H1 (cell line): ENCODE results near the gene HOGA1. TPM values are rescaled to one million over a fixed set of nuclear protein-coding genes. Genes with fewer than 3 reads are reported as not detected.

Experiments
- CTCF ChIA-PET: fragments of 300-600 bp; sonication (Branson Sonifier 250); formaldehyde crosslinking; loops from one replicate; lab custom pipeline; 2021; ENCODE audit not compliant: partially characterized antibody; lab: Charles Lee
- POLR2A ChIA-PET: fragments of 300-600 bp; sonication (Branson Sonifier 250); formaldehyde crosslinking; loops from one replicate; lab custom pipeline; 2021; ENCODE audit warnings: inconsistent platforms; ENCODE audit not compliant: partially characterized antibody; lab: Charles Lee
- DNase-seq, 2 experiments: peaks; one replicate each; pipeline versions ENCODE4 v3.0.0 to v3.0.0-alpha.2; 2010 to 2022; ENCODE audit warnings: low spot score in 2 of 2, low read depth in 1 of 2, mixed read lengths in 1 of 2
- FAIRE-seq: peaks from 2 replicates; lab custom pipeline; 2011; peaks lifted over from hg19 to GRCh38; lab: Jason Lieb, UNC
- H2AFZ ChIP-seq: 2 replicates; pipeline ENCODE4 v1.8.1; 2012; ENCODE audit warnings: low read length, inconsistent platforms
- H2AK5ac ChIP-seq: 2 replicates; pipeline ENCODE4 v1.6.1; 2013; ENCODE audit warnings: low read depth, low read length
- H2BK120ac ChIP-seq: replicated peaks from 2 replicates; pipeline ENCODE3; 2013; ENCODE audit warnings: low read depth, low read length, inconsistent platforms
- H2BK12ac ChIP-seq: 2 replicates; pipeline ENCODE4 v1.6.1; 2013; ENCODE audit warnings: low read depth, low read length
- H2BK15ac ChIP-seq: 2 replicates; pipeline ENCODE4 v1.6.1; 2013; ENCODE audit warnings: low read length
- H2BK20ac ChIP-seq: 2 replicates; pipeline ENCODE4 v1.6.1; 2013; ENCODE audit warnings: low read length
- H2BK5ac ChIP-seq: 2 replicates; pipeline ENCODE4 v1.6.1; 2013; ENCODE audit warnings: low read depth, low read length
- H3K14ac ChIP-seq: 2 replicates; pipeline ENCODE4 v1.6.1; 2013; ENCODE audit warnings: inconsistent platforms; ENCODE audit not compliant: insufficient read length
- H3K18ac ChIP-seq: 2 replicates; pipeline ENCODE4 v1.6.1; 2013; ENCODE audit warnings: low read length; ENCODE audit errors: extremely low read depth
- H3K23ac ChIP-seq: 2 replicates; pipeline ENCODE4 v1.6.1; 2013; ENCODE audit warnings: inconsistent platforms; ENCODE audit not compliant: insufficient read length
- H3K23me2 ChIP-seq: 2 replicates; pipeline ENCODE4 v1.6.1; 2013; ENCODE audit warnings: low read depth, low read length
- H3K27ac ChIP-seq: 2 replicates; pipeline ENCODE4 v1.6.1; 2011; ENCODE audit warnings: low read depth, low read length, inconsistent platforms
- H3K27me3 ChIP-seq, 4 experiments: replicated peaks in 1 of 4; 1 replicate in 1 of 4; 2 replicates in 3 of 4; pipeline versions ENCODE4 v1.6.1 to v1.8.1; 2011 to 2013; ENCODE audit warnings: low read length in 3 of 4, mild to moderate bottlenecking in 3 of 4, inconsistent platforms in 2 of 4, mixed read lengths in 2 of 4, moderate library complexity in 1 of 4; ENCODE audit not compliant: control insufficient read depth in 3 of 4, insufficient read depth in 3 of 4; ENCODE audit errors: extremely low read depth in 1 of 4
- H3K36me3 ChIP-seq, 4 experiments: 2 replicates each; pipeline versions ENCODE4 v1.6.1 to v1.8.1; 2011 to 2013; ENCODE audit warnings: mild to moderate bottlenecking in 4 of 4, low read length in 3 of 4, moderate library complexity in 2 of 4, control low read depth in 1 of 4, inconsistent platforms in 1 of 4; ENCODE audit not compliant: insufficient read depth in 4 of 4, control insufficient read depth in 2 of 4
- H3K4ac ChIP-seq: replicated peaks from 2 replicates; pipeline ENCODE3; 2013; ENCODE audit warnings: low read length, low read depth, mixed read lengths, inconsistent platforms; ENCODE audit not compliant: insufficient read length
- H3K4me1 ChIP-seq, 4 experiments: replicated peaks in 1 of 4; 1 replicate in 1 of 4; 2 replicates in 3 of 4; pipeline versions ENCODE4 v1.6.1 to v1.8.1; 2011 to 2013; ENCODE audit warnings: low read length in 3 of 4, inconsistent platforms in 2 of 4, mixed read lengths in 1 of 4; ENCODE audit not compliant: insufficient read depth in 4 of 4, control insufficient read depth in 3 of 4
- H3K4me2 ChIP-seq, 2 experiments: 2 replicates each; pipeline versions ENCODE4 v1.6.1 to v1.8.1; 2011 to 2013; ENCODE audit warnings: low read depth in 2 of 2, low read length in 2 of 2, control low read depth in 1 of 2, inconsistent platforms in 1 of 2, mild to moderate bottlenecking in 1 of 2; ENCODE audit not compliant: insufficient read depth in 1 of 2
- H3K4me3 ChIP-seq, 4 experiments: fragments of 200-600, 300-600 bp in 1 of 4; sonication (generic), shearing (Covaris generic), sonication (Bioruptor Twin) in 1 of 4; 2 replicates each; pipeline versions ENCODE4 v1.5.1 to v1.8.1; 2011 to 2016; ENCODE audit warnings: low read length in 4 of 4, low read depth in 3 of 4, control low read depth in 2 of 4, inconsistent platforms in 2 of 4, mild to moderate bottlenecking in 2 of 4, mixed read lengths in 1 of 4, moderate library complexity in 1 of 4; ENCODE audit not compliant: insufficient read depth in 2 of 4; ENCODE audit errors: extremely low read depth in 1 of 4
- H3K56ac ChIP-seq: replicated peaks from 2 replicates; pipeline ENCODE3; 2013; ENCODE audit warnings: low read depth, mild to moderate bottlenecking, mixed read lengths, low read length, inconsistent platforms; ENCODE audit not compliant: insufficient read length
- H3K79me1 ChIP-seq: 2 replicates; pipeline ENCODE4 v1.6.1; 2013; ENCODE audit warnings: low read depth, low read length, control low read depth
- H3K79me2 ChIP-seq, 2 experiments: 2 replicates each; pipeline versions ENCODE4 v1.6.1 to v1.8.1; 2012 to 2013; ENCODE audit warnings: low read length in 2 of 2, mild to moderate bottlenecking in 2 of 2, inconsistent platforms in 1 of 2; ENCODE audit not compliant: insufficient read depth in 2 of 2, control insufficient read depth in 1 of 2
- H3K9ac ChIP-seq, 4 experiments: replicated peaks in 1 of 4; 1 replicate in 1 of 4; 2 replicates in 3 of 4; pipeline versions ENCODE4 v1.6.1 to v1.8.1; 2011 to 2013; ENCODE audit warnings: low read depth in 3 of 4, low read length in 3 of 4, control low read depth in 2 of 4, mild to moderate bottlenecking in 2 of 4, moderate library complexity in 2 of 4, inconsistent platforms in 1 of 4; ENCODE audit errors: extremely low read depth in 1 of 4
- H3K9me3 ChIP-seq, 2 experiments: 2 replicates each; pipeline versions ENCODE4 v1.6.1 to v1.8.1; 2012 to 2013; ENCODE audit warnings: mild to moderate bottlenecking in 2 of 2, moderate library complexity in 2 of 2, control low read depth in 1 of 2, inconsistent platforms in 1 of 2, low read depth in 1 of 2, low read length in 1 of 2, mixed read lengths in 1 of 2; ENCODE audit not compliant: insufficient read depth in 2 of 2
- H4K20me1 ChIP-seq, 2 experiments: replicated peaks in 1 of 2; 2 replicates each; pipeline versions ENCODE3 to v1.8.1; 2011 to 2013; ENCODE audit warnings: inconsistent platforms in 2 of 2, low read length in 2 of 2, mild to moderate bottlenecking in 1 of 2; ENCODE audit not compliant: insufficient read depth in 2 of 2, control insufficient read depth in 1 of 2
- H4K5ac ChIP-seq: 2 replicates; pipeline ENCODE4 v1.6.1; 2013; ENCODE audit warnings: low read length, low read depth, mixed read lengths, inconsistent platforms; ENCODE audit not compliant: insufficient read length
- H4K8ac ChIP-seq: 2 replicates; pipeline ENCODE4 v1.8.0; 2013; ENCODE audit warnings: mild to moderate bottlenecking, moderate library complexity, low read length, inconsistent platforms; ENCODE audit not compliant: insufficient read depth; ENCODE audit errors: extremely low read depth
- H4K91ac ChIP-seq: replicated peaks from 2 replicates; pipeline ENCODE3; 2013; ENCODE audit warnings: low read length, mixed read lengths, inconsistent platforms; ENCODE audit not compliant: insufficient read length
- ASH2L ChIP-seq: fragments of 200-600, 300-600 bp; sonication (generic); IDR thresholded peaks from one replicate; pipeline ENCODE4 v1.7.1; 2017; ENCODE audit warnings: low read length
- CBX8 ChIP-seq: fragments of 300-800, 300-1000 bp; sonication (generic); IDR thresholded peaks from 2 replicates; pipeline ENCODE4 v1.7.1; 2016; ENCODE audit warnings: low read depth, low read length, borderline replicate concordance
- CHD1 ChIP-seq: IDR thresholded peaks from 2 replicates; pipeline ENCODE4 v1.6.1; 2012; ENCODE audit warnings: low read depth, low read length, improper control_type of control experiment
- CTBP2 ChIP-seq: IDR thresholded peaks from 2 replicates; pipeline ENCODE4 v1.7.0; 2011; ENCODE audit warnings: borderline replicate concordance, mild to moderate bottlenecking, moderate library complexity, mixed read lengths, low read length; ENCODE audit not compliant: insufficient read depth, insufficient read length
- GABPA ChIP-seq: IDR thresholded peaks from 2 replicates; pipeline ENCODE4 v1.6.1; 2011; ENCODE audit warnings: mild to moderate bottlenecking, low read length, moderate library complexity, borderline replicate concordance; ENCODE audit not compliant: insufficient read depth
- HDAC6 ChIP-seq: IDR thresholded peaks from one replicate; pipeline ENCODE4 v1.7.1; 2012; ENCODE audit warnings: low read depth, mild to moderate bottlenecking, inconsistent platforms, low read length, moderate library complexity
- MAFK ChIP-seq: IDR thresholded peaks from 2 replicates; pipeline ENCODE4 v1.6.1; 2012; ENCODE audit warnings: low read depth, mild to moderate bottlenecking, improper control_type of control experiment, low read length
- MAX ChIP-seq: IDR thresholded peaks from 2 replicates; pipeline ENCODE4 v1.6.1; 2012; ENCODE audit warnings: inconsistent platforms
- NANOG ChIP-seq: IDR thresholded peaks from 2 replicates; pipeline ENCODE4 v1.6.1; 2011; ENCODE audit warnings: low read length, low read depth, mild to moderate bottlenecking, inconsistent platforms; ENCODE audit not compliant: insufficient read depth, poor library complexity, severe bottlenecking
- NRF1 ChIP-seq: IDR thresholded peaks from 2 replicates; pipeline ENCODE4 v1.6.1; 2011; ENCODE audit warnings: mild to moderate bottlenecking, low read depth, low read length, improper control_type of control experiment
- SUZ12 ChIP-seq: fragments of 200-600 bp; sonication (generic); IDR thresholded peaks from 2 replicates; pipeline ENCODE4 v1.6.1; 2012; ENCODE audit warnings: mild to moderate bottlenecking, inconsistent platforms, low read length, moderate library complexity, mixed read lengths
- ZNF274 ChIP-seq: IDR thresholded peaks from 2 replicates; pipeline ENCODE4 v1.7.0; 2012; ENCODE audit warnings: low read length, borderline replicate concordance; ENCODE audit errors: extremely low read depth
- WGBS, 2 experiments: shearing (Covaris generic) in 1 of 2; methylation state at CpG; one replicate each; pipeline versions ENCODE4 v1.1.6 to v1.1.7; 2013 to 2015; ENCODE audit warnings: low lambda C conversion rate in 2 of 2, mixed read lengths in 2 of 2, inconsistent platforms in 1 of 2, low coverage in 1 of 2, missing lambda C conversion rate in 1 of 2; ENCODE audit not compliant: insufficient replicate concordance in 2 of 2, insufficient coverage in 1 of 2, insufficient read length in 1 of 2; ENCODE audit errors: extremely low coverage in 1 of 2, missing lambda C conversion rate in 1 of 2; 5-methylcytosine and 5-hydroxymethylcytosine counted together
- polyA plus RNA-seq, 7 experiments: library from polyadenylated mRNA; depleted of rRNA in 3 of 7; stranded (reverse) in 5 of 7; unstranded in 2 of 7; fragments of >200 nt in 5 of 7; fragments of 200-250 nt in 2 of 7; gene quantifications; 1 replicate in 5 of 7; 2 replicates in 1 of 7; 4 replicates in 1 of 7; pipeline versions ENCODE4 v1.2.1 to v1.2.3, GENCODE V29; 2011 to 2013; ENCODE audit warnings: missing spikeins in 2 of 7, mixed read lengths in 2 of 7
- total RNA-seq: library from RNA; stranded (reverse); fragmentation: NEBNext Ultra II Directional; extraction: Animal tissue kit (Norgen Biotek cat#: 25700); gene quantifications from 2 replicates; pipeline ENCODE4 v1.2.1, GENCODE V29; 2021

The HOGA1 gene
- total and polyA plus RNA-seq, 2 of the 8 experiments (the other 6 are each of a cell fraction or from before 2014, with no cell fraction given): 0.28 to 1.00 TPM

- Histone ChIP-seq H3K4me2 (no peak overlapping the region), H3K56ac (no peak overlapping the region), H4K5ac (no peak overlapping the region), H3K79me2 (no peaks in the 10 kb centered on the region), H2AFZ (no peak overlapping the region), H4K91ac (no peak overlapping the region), H3K23me2 (peaks cover 1% of the 10 kb centered on the region; the same call in 1 of the 2 replicates), H3K9me3 (no peaks in the 10 kb centered on the region), H3K79me1 (no peaks in the 10 kb centered on the region), H4K20me1 (no peaks in the 10 kb centered on the region), H3K14ac (no peak overlapping the region), H2BK5ac (no peak overlapping the region), H2AK5ac (no peak overlapping the region), H4K8ac (no peak overlapping the region), H3K27me3 (no peaks in the 10 kb centered on the region), H3K9ac (no peak overlapping the region), H2BK15ac (no peak overlapping the region), H3K4me3 (no peak overlapping the region), H2BK20ac (no peak overlapping the region), H3K4me1 (no peaks in the 10 kb centered on the region), H3K36me3 (no peaks in the 10 kb centered on the region), H3K27ac (no peak overlapping the region), H3K18ac (no peak overlapping the region), H3K4ac (no peak overlapping the region), H2BK120ac (no peak overlapping the region), H2BK12ac (no peak overlapping the region), H3K23ac (no peak overlapping the region)
- FAIRE-seq (no peak), DNase-seq (no peak)
- POLR2A ChIA-PET: interaction anchor here (1.0 kb wide), 1 partner anchor 123 kb away, joined by 3 read pairs; the partner anchor contains the start of gene MARVELD1
- 83% methylated on average over 5 of the region's 5 CpGs; no CpG with 5 or more reads in 1 of the 2 experiments for WGBS, 2 experiments
- CTCF ChIA-PET: interaction anchor here (1.1 to 3.4 kb wide), 10 partner anchors 7 to 129 kb away, joined by 3 to 20 read pairs (median 6); partner anchors contain the start of gene ANKRD2
- TF ChIP-seq SUZ12: no peak
- TF ChIP-seq ASH2L: no peak
- TF ChIP-seq MAFK: no peak
- no peak for TF ChIP-seq GABPA
- TF ChIP-seq MAX: no peak
- no peak for TF ChIP-seq CHD1
- no peak for TF ChIP-seq NANOG
- TF ChIP-seq ZNF274: no peak
- TF ChIP-seq CTBP2: no peak
- no peak for TF ChIP-seq HDAC6
- TF ChIP-seq CBX8: no peak
- no peak for TF ChIP-seq NRF1
Observed at GRCh38 chr10:97590748-97591495, 6.7 kb downstream of the HOGA1 start.
